Measurements from ENCODE around the gene SEC23A.

The SEC23A gene

GRCh38 chr14:38982278-38982677 is 120.8 kb downstream of the SEC23A start:
- no peak for FAIRE-seq

All from G401.6 (cell line).